T-helper 1 cell treated with Interleukin-12 subunit alpha and Interleukin-12 subunit beta and Interleukin-4 antibody, amounts not matched to agents 30 μg/mL and 1 μg/mL, for 36 hours (primary cell): Measurements from ENCODE around the gene AGAP5.
A peak's percentile ranks its signal among the peaks of the same experiment; 100 is the strongest.

ENCODE experiments used
- H3K27ac Mint-ChIP-seq: one replicate; pipeline ENCODE4 v1.8.0; 2021; ENCODE audit warnings: mild to moderate bottlenecking, mixed read lengths
- H3K27me3 Mint-ChIP-seq: one replicate; pipeline ENCODE4 v1.8.0; 2021; ENCODE audit warnings: low read depth, mixed read lengths
- H3K36me3 Mint-ChIP-seq: one replicate; pipeline ENCODE4 v1.8.0; 2021; ENCODE audit warnings: low read depth, mixed read lengths
- H3K4me1 Mint-ChIP-seq: one replicate; pipeline ENCODE4 v1.8.0; 2021; ENCODE audit warnings: low read depth, mixed read lengths
- H3K4me3 Mint-ChIP-seq: one replicate; pipeline ENCODE4 v1.8.0; 2021; ENCODE audit warnings: mild to moderate bottlenecking, moderate library complexity, mixed read lengths
- H3K9me3 Mint-ChIP-seq: one replicate; pipeline ENCODE4 v1.8.0; 2021; ENCODE audit warnings: mixed read lengths

AGAP5 gene

GRCh38 chr10:73650537-73651331 is 47.2 kb downstream of the AGAP5 start:
- Mint-ChIP-seq H3K27ac (no peak overlapping the region), H3K36me3 (no peaks in the 10 kb centered on the region), H3K27me3 (peaks cover 3% of the 10 kb centered on the region), H3K4me1 (peaks cover 6% of the 10 kb centered on the region), H3K9me3 (no peaks in the 10 kb centered on the region), H3K4me3 (no peak overlapping the region)

GRCh38 chr10:73649876-73650536 is 47.9 kb downstream of the AGAP5 start:
- peaks cover 9% of the 10 kb centered on the region for H3K4me1 Mint-ChIP-seq

GRCh38 chr10:73648975-73649829 is 48.7 kb downstream of the AGAP5 start:
- Mint-ChIP-seq H3K27ac (no peak overlapping the region), H3K27me3 (peaks cover 3% of the 10 kb centered on the region), H3K4me1 (peaks cover 14% of the 10 kb centered on the region), H3K36me3 (no peaks in the 10 kb centered on the region), H3K4me3 (no peak overlapping the region), H3K9me3 (no peaks in the 10 kb centered on the region)

More at GRCh38 chr10:73649876-73650536, 47.9 kb downstream of the AGAP5 start:
- H3K4me3 Mint-ChIP-seq = no peak overlapping the region
- no peak overlapping the region for H3K27ac Mint-ChIP-seq
- H3K9me3 Mint-ChIP-seq = no peaks in the 10 kb centered on the region
- H3K36me3 Mint-ChIP-seq = no peaks in the 10 kb centered on the region
- peaks cover 3% of the 10 kb centered on the region for H3K27me3 Mint-ChIP-seq

- H3K9me3 Mint-ChIP-seq = no peaks in the 10 kb centered on the region
- no peaks in the 10 kb centered on the region for H3K36me3 Mint-ChIP-seq
- H3K4me3 Mint-ChIP-seq = peak overlapping the region; percentile 33
- peaks cover 21% of the 10 kb centered on the region for H3K4me1 Mint-ChIP-seq
- peaks cover 3% of the 10 kb centered on the region for H3K27me3 Mint-ChIP-seq
- no peak overlapping the region for H3K27ac Mint-ChIP-seq
Observed at GRCh38 chr10:73647875-73648651, 49.8 kb downstream of the AGAP5 start.

GRCh38 chr10:73647211-73647874 is 50.6 kb downstream of the AGAP5 start:
- H3K9me3 Mint-ChIP-seq = no peaks in the 10 kb centered on the region
- peak overlapping the region; percentile 35 for H3K4me3 Mint-ChIP-seq
- no peaks in the 10 kb centered on the region for H3K36me3 Mint-ChIP-seq
- H3K27ac Mint-ChIP-seq = no peak overlapping the region
- H3K27me3 Mint-ChIP-seq = peaks cover 3% of the 10 kb centered on the region
- peaks cover 21% of the 10 kb centered on the region for H3K4me1 Mint-ChIP-seq

- Mint-ChIP-seq H3K4me1 (peaks cover 21% of the 10 kb centered on the region), H3K9me3 (no peaks in the 10 kb centered on the region), H3K27ac (no peak overlapping the region), H3K36me3 (no peaks in the 10 kb centered on the region), H3K4me3 (no peak overlapping the region), H3K27me3 (peaks cover 5% of the 10 kb centered on the region)
Observed at GRCh38 chr10:73646598-73647041, 51.3 kb downstream of the AGAP5 start.

- no peaks in the 10 kb centered on the region for H3K36me3 Mint-ChIP-seq
- H3K4me1 Mint-ChIP-seq = peaks cover 18% of the 10 kb centered on the region
- peaks cover 7% of the 10 kb centered on the region for H3K27me3 Mint-ChIP-seq
- H3K4me3 Mint-ChIP-seq = no peak overlapping the region
- H3K9me3 Mint-ChIP-seq = no peaks in the 10 kb centered on the region
- H3K27ac Mint-ChIP-seq = no peak overlapping the region
Observed at GRCh38 chr10:73645251-73645650, 52.7 kb downstream of the AGAP5 start.

- no peaks in the 10 kb centered on the region for H3K36me3 Mint-ChIP-seq
- no peak overlapping the region for H3K4me3 Mint-ChIP-seq
- peaks cover 18% of the 10 kb centered on the region for H3K4me1 Mint-ChIP-seq
- peaks cover 7% of the 10 kb centered on the region for H3K27me3 Mint-ChIP-seq
- H3K9me3 Mint-ChIP-seq = no peaks in the 10 kb centered on the region
- no peak overlapping the region for H3K27ac Mint-ChIP-seq
Observed at GRCh38 chr10:73644767-73645166, 53.1 kb downstream of the AGAP5 start.

- Mint-ChIP-seq H3K4me3 (peak overlapping the region; percentile 11), H3K4me1 (peaks cover 18% of the 10 kb centered on the region), H3K9me3 (no peaks in the 10 kb centered on the region), H3K27me3 (peaks cover 7% of the 10 kb centered on the region), H3K36me3 (no peaks in the 10 kb centered on the region), H3K27ac (peak overlapping the region; percentile 50)
Observed at GRCh38 chr10:73644015-73644743, 53.7 kb downstream of the AGAP5 start.

GRCh38 chr10:73643362-73643761 is 54.5 kb downstream of the AGAP5 start:
- no peaks in the 10 kb centered on the region for H3K9me3 Mint-ChIP-seq

GRCh38 chr10:73641328-73642060 is 56.4 kb downstream of the AGAP5 start, which contains the start of gene MYOZ1:
Gene MYOZ1 (minus strand): TSS chr10:73641474. CDS start chr10:73640017, 1,457 bp downstream.
- H3K27me3 Mint-ChIP-seq = peaks cover 11% of the 10 kb centered on the region
- H3K4me1 Mint-ChIP-seq = peaks cover 18% of the 10 kb centered on the region
- no peaks in the 10 kb centered on the region for H3K36me3 Mint-ChIP-seq
- no peaks in the 10 kb centered on the region for H3K9me3 Mint-ChIP-seq
- H3K27ac Mint-ChIP-seq = no peak within 1 kb of the TSS
- no peak within 1 kb of the TSS for H3K4me3 Mint-ChIP-seq

More at GRCh38 chr10:73643362-73643761, 54.5 kb downstream of the AGAP5 start:
- Mint-ChIP-seq H3K4me1 (peaks cover 18% of the 10 kb centered on the region), H3K27ac (no peak overlapping the region), H3K4me3 (no peak overlapping the region), H3K27me3 (peaks cover 7% of the 10 kb centered on the region), H3K36me3 (no peaks in the 10 kb centered on the region)

GRCh38 chr10:73639286-73639685 is 58.6 kb downstream of the AGAP5 start:
- no peak overlapping the region for H3K4me3 Mint-ChIP-seq
- no peak overlapping the region for H3K27ac Mint-ChIP-seq
- peaks cover 8% of the 10 kb centered on the region for H3K4me1 Mint-ChIP-seq
- peaks cover 11% of the 10 kb centered on the region for H3K27me3 Mint-ChIP-seq
- no peaks in the 10 kb centered on the region for H3K36me3 Mint-ChIP-seq
- H3K9me3 Mint-ChIP-seq = no peaks in the 10 kb centered on the region
